HG02642 (cell line): ENCODE results near the gene IL12A.

ENCODE experiments used
- ATAC-seq: cut with Tn5 transposase; IDR thresholded peaks from one replicate; pipeline ENCODE4 v1.9.1; 2021; ENCODE audit warnings: mild to moderate bottlenecking; ENCODE audit not compliant: unreplicated experiment, poor library complexity

IL12A gene

DNA sequence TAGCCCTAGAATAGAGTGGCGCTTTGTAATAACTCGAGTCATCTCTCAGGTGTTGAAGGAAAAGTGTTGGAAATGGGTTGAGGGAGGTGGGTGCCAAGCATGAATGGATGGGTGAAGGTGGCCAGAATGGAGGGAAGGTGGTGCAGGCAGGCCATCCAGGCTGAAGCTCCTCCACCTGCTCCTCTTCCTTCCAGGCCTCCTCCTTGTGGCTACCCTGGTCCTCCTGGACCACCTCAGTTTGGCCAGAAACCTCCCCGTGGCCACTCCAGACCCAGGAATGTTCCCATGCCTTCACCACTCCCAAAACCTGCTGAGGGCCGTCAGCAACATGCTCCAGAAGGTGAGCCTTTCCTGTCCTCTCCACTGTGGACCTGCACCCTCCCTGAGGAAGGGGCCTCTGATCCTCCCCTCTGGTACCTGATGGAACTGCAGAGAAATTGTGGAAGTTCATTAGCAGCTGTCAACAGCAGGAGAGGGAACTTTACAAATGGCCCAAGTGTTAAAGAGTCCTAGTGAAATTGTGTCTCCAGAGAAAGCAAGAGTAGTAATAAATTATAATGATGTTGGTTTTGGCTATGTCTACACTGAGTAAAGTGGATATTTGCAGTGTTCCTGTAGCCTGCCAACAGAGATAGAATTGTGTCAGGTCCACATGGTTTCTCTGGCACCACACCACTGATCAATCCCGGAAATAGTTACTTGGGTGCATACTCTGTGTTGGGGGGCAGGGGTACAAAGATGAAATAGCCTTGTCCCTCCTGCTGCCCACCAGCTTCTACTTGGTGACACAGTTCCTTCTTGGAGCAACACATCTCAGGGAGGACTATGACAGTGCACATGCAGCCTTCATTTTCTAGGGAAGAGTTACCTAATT lies 1.6 kb downstream of the IL12A start:
- ATAC-seq = no peak

DNA sequence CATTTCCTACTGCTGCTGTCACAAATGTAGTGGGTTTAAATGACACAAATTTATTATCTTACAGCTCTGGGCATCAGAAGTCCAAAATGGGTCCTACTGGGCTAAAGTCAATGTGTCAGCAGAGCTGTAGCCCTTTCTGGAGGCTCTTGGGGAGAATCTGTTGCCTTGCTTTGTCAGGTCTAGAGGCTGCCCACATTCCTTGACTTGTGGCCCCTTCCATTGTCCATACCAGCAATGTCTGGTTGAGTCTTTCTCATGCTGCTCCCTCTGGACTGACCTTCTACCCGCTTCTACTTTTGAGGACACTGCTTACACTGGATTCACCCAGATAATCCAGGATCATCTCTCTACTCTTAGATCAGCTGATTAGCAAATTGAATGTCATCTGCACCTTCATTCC lies 3.0 kb downstream of the IL12A start:
- ATAC-seq = no peak

DNA sequence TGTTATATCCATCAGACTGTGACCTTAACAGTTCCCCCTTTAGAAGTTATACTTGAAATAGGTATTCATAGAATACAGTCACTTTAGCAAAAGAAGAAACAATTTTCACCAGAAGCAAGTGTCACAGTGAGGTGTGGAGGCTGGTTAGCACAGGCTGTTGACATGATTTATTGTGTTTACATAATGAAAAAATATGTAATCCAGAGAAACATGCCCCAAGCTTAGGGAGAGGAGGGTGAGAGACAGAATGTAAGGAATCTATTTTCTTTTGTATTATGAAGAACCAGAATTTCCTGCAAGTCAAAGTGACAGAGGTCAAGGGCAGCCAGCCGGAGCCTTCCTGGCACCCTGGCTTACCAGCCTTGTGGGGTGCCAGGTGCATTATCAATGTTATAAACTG lies 4.0 kb downstream of the IL12A start:
- ATAC-seq = no peak

DNA sequence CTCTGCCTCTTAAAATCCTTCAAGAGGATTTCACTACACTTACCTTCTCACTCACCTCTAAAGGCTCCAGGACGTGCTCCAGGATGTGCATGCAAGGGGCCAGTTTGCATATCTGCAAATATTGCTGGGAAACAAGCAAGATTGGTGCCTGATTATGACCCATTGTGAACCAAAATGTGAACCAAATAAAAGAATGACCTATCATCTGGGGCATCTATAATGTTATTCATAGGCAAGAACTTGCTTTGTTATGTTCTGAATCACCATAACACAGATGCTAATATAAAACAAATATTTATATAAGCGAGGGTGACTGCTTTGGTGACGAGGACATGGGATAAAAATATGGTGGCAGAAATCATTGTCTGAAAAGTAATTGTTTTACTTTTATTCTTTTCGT lies 5.5 kb downstream of the IL12A start:
- ATAC-seq = no peak

DNA sequence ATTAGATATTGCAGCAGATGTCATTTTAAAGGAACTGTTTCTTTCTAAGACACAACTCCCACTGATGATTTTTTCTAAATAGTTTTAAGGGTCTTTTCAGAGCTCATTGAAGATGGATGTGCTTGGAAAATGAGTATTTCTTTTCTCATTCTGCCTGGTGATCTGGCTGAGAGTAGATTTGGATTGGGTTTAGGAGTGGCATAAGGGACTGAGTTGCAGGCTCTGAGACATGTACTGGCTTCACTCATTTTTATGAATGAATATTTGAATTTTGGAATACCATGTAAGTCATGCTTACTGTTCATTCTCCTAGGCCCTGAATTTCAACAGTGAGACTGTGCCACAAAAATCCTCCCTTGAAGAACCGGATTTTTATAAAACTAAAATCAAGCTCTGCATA lies 6.5 kb downstream of the IL12A start:
- no peak for ATAC-seq

DNA sequence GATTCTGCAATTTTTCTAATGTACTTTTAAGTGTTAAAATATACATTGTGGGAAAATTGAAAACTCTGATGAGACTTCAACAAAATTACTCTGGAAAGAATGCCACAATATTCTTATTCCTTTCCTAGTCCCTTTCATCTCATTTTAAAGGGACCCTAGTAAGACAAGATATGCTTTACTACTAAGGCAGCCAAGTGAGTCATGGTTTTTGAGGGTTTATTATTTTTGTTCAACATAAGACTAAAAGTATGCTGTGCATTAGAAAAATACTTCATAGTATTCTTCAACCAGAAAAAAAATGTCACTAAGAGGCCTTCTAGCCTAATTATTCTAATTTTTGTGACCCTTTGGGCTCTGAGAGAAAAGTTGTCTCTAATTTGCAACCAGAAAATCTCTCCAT lies 7.4 kb downstream of the IL12A start:
- no peak for ATAC-seq

DNA sequence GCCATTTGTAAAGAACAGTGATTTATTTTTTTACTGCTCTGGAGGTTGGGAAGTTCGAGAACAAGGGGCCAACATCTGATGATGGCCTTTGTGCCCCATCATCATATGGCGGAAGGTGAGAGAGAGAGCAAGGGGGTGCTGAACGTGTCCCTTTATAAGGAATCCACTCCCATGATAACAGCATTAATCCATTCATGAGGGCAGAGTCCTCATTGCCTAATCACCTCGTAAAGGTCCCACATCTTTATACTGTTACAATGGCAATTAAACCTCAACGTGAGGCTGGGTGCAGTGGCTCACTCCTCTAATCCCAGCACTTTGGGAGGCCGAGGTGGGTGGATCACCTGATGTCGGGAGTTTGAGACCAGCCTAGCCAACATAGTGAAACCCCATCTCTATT lies 8.3 kb downstream of the IL12A start:
- no peak for ATAC-seq

DNA sequence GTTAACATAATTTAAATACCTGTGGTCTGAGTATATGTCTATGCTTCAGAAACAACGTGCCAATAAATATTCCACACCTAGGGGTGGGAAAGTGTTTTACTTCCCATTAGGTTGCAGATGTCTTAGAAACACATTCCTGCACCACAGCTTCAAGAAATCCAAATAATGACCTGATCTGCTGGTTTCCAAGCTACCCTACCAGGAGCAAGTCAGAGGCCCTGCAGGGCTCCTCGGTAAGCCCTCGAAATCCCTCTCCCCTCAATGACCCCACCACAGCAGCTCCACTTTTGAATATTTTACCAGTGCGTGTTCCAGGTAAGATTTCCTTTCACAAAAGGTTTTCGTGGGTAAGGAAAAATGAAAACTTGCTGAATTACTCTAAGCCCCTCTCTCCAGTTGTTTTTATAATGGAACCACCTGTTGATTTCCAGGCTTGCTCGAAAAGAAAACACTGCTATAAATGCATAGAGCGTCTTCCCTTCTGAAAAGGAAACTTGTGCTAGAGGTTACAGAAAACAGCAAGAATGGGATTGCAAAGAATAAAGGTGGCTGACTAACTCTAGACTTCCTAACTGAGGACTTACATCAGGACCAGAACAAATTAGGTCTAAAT lies 12.6 kb downstream of the IL12A start:
- ATAC-seq = no peak

DNA sequence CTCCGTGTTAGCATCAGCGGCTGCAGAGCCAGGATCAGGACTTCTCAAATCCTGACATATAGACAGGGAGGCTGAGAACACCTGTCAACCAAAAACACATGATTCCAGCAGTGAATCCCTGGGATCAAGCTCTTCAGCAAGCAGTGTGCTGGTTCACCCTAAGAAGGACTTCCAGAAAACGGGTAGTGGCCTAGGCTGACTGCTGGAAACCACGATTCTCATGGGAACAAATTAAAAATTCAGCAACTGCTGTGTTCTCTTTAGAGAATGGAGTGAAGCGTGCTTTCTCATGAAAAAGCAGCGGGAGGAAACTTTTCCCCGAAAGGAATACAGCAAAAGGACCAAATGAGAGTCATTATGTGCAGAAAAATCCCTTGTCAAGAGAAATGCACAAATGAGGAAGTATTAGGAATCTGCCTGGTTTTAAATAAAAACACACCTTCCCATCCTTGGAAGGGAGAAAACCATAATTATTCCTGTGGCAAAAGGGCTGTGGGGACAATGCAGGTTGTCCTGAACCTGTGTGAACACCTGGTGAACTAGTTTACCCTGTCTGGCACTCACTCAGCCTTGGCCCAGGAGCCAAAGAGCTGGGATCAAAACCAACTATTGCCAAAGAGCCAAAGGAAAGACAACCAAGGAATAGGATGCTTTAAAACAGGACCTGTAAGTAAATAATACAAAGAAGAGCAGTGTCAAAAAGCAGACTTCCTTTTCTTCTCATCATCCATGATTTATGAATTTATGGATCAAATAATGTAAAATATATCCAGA lies 13.4 kb downstream of the IL12A start:
- no peak for ATAC-seq

DNA sequence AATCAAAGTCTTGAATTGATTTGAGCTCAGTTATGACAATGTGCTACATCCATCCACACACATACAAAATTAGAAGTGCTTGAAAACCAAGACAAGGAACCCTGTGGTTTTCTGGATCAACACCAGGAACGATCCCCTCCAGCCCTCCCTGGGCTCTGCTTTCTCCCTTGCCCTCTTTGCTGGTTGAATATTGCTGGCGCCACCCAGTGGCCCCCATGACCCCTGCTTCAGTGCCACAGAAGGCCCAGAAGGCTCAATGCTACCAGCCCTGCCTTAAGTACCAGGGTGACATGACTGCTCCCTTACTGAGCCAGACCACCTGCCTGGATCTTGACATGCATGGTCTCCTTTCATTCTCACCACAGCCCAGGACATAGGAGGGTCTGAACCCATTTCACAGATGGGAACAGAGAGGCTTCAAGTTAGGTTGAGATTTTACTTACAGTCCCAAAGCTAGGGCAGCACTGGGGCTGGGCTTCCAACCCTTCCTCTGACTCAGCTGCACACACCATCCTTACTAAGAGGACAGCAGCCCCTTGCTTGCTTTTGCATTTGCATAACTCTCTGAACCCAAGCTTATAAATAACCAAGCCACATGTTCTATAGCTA lies 15.0 kb downstream of the IL12A start:
- peak; percentile 90 for ATAC-seq

DNA sequence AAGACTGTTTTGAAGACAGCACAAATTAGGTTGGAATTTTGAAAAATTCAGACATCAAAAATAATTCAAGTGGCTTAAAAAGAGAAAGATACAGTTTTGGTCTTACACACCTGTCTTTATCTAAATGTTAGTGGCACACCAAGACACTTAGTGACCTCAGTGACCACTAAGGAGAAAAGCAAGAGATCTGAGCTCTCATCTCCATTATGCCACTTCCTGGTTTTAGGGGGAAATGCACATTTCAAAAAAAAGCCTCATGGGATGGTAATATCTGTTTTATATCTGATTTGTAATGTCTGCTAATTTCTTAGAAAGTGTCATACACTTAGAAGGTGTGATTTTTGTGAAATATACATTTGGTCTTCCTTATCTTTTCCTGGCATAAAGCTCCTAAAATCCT lies 16.4 kb downstream of the IL12A start:
- ATAC-seq = no peak

DNA sequence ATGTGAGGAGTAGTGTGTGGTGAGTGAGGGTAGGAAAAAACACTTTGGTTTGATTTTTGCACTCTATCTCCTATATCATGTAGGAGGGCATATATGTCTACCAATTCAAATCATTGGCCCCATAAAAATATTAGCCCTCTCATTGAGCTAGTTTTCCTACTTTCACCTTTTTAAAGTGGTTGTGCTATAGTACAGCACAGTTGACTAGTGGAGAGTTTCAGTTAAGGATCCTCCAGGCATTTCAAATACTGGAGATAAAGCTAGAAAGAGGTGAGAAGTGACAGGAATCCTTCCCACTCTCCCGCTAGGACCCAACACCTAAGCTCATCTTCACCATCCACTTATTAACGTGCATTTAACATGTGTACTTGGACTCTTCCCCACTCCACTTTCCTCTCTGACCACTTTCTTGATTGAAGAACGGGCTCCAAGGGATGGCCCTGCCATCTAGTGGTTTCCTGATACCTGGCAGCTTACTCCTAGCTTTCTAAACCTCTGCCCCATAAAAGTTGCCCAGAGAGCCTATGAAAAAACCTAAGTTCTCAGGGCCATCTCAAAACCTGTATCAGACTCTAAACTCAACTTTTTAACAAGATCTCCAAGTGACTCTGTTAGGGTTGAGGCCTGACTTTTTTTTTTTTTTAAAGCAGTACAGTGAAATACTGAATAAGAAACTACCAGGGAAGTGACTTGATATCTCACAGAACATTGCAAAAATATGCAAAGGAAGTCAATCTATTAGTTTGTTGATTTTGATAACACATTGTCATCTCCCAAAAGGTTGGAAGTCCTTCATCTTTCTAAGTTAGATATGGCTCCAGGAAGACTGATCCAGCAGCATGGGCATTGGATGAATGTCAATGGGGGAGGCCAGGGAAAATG lies 17.9 kb downstream of the IL12A start:
- ATAC-seq = peak; percentile 43

DNA sequence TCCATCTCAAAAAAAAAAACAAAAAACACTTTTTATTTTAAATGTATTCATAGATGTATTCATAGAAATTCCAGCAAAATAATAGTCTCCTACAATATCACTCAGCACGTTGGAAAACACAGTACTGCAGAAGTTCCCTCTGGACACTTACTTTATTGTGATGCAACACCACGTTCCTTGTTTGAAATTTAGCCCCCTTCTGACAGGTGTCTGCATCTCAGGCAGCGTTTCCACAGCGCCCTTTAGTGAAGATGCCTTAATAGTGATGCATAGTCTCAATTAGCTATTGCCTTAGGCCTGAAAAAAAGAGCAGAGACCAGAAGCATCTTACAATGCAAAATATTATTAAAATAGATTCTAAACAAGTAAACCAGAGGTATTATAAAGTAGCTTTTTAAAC lies 20.3 kb downstream of the IL12A start:
- no peak for ATAC-seq

DNA sequence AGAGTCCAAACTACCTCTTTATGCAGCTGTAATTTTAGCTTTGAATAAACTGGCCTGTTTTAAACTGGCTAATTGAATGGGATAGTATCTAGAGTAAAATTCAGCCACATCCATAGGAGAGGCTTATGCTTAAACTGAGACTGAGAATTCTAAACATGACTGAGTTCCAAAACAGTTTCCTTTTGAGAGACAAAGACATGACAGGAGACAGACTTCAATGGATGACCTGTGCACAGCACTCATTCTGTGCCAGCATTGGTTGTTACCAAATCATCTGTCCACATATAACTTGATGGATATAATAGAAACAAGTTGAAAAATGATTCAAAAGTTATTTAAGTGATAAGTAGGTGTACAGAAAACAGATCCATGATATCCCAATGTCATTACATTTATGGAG lies 20.9 kb downstream of the IL12A start:
- no peak for ATAC-seq

DNA sequence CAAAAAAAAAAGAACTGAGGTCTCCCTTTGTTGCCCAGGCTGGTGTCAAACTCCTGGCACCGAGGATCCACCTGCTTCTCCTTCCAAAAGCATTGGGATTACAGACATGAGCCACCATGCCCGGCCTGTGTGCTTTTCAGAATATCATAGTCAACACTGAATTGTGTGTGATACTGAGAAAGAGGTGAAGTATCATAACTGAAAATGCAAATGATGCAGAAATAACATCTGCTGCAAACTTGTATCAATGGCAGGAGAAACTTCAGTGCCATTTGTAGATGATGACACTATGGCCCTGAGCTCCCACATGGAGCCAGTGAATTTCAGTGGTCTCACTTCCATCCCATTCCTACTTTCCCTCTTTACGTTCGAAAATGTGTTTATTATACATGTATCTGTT lies 21.9 kb downstream of the IL12A start:
- ATAC-seq = peak; percentile 79

DNA sequence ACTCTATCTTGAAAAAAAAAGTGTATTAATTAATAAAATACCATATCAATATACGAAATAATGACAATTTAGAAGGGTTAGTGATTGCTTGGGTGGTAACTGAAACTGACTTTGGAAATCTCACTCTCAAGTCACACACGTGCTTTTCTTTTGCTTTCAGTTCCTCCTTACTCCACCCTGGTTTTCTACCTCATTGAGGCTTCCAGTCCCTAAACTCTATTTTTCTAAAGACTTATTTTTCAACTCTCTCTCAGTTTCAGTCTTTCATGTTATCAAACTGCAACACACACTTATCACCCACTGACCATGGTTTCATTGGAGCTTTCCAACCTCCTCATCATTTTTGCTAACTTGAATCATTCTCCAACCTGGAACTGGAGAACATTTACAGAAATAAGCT lies 23.5 kb downstream of the IL12A start:
- ATAC-seq = peak; percentile 80

DNA sequence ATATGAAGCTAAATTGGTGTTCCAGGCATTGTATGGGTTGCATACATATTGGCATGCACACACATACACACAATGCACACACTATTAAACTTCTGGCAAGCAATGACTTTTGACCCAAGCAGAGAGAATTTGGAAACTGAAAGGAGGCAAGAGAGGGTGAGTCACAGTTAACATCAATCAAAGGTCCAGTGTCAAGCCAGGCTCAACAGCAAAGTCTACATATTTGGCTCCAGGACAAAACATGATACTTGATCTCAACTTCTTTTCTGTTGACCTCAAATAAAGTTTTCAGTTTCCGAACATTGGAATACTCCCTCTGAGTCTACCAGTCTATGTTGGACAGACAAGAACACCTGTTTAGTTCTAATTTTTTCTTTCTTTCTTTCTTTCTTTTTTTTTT lies 28.3 kb downstream of the IL12A start:
- ATAC-seq = no peak

DNA sequence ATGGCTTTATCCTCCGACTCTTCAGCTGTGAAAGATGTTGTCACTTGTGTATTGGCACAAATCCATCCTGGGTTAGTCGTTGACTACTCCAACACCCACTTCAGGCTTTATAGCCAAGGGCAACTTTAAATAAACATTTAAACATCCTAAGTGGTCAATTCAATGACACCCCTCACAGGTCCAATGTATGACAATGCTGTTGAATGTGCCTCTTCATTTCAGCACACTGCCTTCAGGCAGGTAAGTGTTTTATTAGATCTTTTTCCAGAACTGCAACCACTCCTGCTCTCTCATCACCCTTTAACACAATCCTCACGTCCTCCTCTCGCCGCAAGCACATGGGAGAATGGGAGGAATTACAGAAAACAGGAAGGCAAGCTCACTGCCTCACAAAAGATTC lies 30.3 kb downstream of the IL12A start:
- ATAC-seq = no peak

DNA sequence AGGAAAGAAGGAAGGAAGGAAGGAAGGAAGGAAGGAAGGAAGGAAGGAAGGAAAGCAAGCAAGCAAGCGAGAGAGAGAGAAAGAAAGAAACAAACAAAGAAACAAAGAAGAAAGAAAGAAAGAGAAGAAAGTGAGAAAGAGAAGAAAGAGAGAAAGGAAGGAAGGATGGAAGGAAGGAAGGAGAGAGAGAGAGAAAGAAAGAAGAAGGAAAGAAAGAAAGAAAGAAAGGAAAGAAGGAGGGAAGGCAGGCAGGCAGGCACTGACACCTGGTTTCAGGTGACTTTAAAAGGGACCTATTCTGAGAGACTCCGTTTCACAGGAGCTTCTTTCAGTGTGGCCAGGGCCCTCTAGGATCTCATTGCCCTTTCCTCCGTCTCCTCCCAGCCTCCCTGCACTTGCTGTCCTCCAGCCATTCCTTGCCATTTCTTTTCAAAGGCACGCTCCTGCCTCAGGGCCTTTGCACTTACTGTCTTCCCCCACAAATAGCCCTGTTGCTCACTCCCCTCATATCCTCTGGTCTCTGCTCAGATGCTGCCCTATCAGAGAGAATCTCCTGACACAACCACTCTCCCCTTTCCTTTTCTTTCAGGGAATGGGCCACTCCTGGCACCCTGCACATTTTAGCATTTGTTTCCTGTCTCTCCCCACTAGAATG lies 31.5 kb downstream of the IL12A start:
- ATAC-seq = no peak
